ENCODE data around the gene UFM1. TPM values are rescaled to one million over a fixed set of nuclear protein-coding genes. Genes with fewer than 3 reads are reported as not detected.
"Not testable (repeated sequence)": the region's sequence is repeated elsewhere in the genome, so short reads cannot be mapped to it uniquely, and the experiment has no call there.

Gene UFM1
- total RNA-seq, 2 donors from 2014 or later, result 48.9 to 52.2 TPM

DNA sequence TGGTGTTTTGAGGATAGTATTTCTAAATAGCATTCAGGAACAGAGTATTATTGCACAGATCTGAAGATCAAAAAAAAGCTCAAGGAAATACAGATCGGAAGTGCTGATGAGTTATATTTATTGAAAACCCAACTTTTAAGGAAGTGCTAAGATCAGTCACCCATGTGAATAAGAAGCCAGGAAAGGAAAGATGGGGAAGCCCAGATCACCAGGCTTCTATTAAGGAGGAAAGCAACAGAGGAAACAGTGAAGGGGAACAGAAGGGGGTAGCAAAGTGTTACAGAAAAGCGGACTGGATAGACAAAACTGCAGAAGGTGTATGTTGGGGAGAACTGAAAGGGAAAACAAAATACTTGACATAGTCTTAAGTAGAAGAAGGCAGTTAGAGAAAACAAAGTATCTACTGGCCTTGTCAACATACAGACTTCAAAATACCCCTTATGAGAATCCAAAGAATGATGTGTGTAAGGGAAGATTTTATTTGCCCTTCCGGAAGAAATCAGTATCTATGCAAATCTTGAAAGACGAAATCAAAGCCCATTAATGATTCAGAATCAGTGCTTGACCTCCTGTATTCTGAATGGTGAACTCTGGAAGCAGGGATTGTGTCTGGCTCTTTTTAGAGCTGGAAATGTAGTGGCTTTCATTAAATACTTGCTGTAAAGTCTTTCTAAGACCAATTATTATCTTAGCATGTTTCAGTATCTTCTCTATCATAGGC is 12.1 kb downstream of the UFM1 start:
- intact Hi-C loops (cut with DNase I, micrococcal nuclease), result no loop called here
- DNase-seq (no peak), ATAC-seq (no peak)

DNA sequence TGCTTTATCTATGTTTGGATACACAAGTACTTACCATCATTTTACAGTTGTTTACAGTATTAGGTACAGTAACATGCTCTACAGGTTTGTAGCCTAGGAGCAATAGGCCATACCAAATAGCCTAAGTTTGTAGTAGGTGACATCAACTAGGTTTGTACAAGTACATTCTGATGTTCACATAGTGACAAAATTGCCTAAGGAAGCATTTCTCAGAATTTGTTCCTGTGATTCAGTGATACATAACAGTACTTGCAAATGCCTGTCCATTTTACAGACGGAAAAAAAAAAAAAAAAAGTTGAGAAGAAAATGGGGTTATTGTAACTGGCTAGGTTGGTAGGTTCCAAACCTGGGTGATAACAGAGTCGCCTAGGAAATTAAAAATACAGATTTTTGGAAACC is 13.6 kb downstream of the UFM1 start:
- intact Hi-C loops (cut with DNase I, micrococcal nuclease), result no loop called here
- DNase-seq, result no peak
- no peak for ATAC-seq

- ATAC-seq; DNase-seq; intact Hi-C loops (cut with DNase I, micrococcal nuclease): not testable (repeated sequence)
Measured at GRCh38 chr13:38363746-38364145, 14.1 kb downstream of the UFM1 start.

DNA sequence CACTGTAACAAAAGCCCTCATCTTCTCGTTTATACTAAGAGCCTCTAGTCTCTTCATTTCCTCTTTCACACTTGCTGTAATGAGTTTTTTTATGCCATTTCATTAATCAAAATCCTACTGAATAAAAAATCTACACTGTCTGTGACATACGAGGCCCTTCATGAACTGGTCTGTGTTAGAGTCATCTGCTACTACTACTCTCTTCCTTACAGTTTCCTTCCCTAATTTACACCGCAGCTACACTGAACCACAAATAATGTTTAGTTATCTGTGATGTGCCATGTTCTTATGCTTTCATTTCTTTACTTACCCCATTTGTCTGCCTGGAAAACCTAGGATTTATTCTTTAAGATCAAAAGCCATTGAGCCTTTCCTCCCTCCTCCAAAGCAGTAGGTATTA is 16.0 kb downstream of the UFM1 start:
- ATAC-seq, result no peak
- DNase-seq, result no peak
- intact Hi-C loops (cut with DNase I, micrococcal nuclease), result no loop called here

- no peak for DNase-seq
- intact Hi-C loops (cut with DNase I, micrococcal nuclease), result no loop called here
- ATAC-seq, result no peak
Measured at GRCh38 chr13:38366954-38367645, 17.4 kb downstream of the UFM1 start.

DNA sequence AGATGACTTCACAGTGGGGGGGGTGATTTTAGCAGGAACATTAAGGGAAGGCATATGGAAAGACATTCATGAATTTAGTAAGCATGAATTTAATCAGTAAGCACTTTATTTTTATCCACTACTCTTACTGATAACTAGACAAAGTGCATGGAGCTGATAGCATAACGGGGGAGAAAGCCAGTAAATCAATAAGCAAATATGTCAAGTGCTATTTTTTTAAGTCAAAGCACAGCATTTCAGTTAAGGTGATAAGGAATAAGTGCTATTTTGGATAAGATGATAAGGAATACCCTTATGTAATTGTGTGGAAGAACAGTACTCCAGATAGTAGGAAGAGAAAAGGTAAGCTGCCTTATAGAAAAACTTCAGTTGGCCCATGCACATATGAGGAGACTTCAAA is 19.4 kb downstream of the UFM1 start:
- ATAC-seq, result no peak
- no peak for DNase-seq
- intact Hi-C loops (cut with DNase I, micrococcal nuclease), result no loop called here

DNA sequence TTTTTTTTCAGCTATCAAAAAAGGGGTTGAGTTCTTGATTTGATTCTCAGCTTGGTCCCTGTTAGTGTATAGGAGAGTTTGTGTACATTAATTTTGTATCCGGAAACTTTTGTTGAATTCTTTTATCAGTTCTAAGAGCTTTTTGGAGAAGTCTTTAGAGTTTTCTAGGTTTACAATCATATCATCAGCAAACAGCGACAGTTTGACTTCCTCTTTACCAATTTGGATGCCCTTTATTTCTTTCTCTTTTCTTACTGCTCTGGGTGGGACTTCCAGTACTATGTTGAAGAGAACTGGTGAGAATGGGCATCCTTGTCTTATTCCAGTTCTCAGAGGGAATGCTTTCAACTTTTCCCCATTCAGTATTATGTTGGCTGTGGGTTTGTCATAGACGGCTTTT is 20.4 kb downstream of the UFM1 start:
- DNase-seq; intact Hi-C loops (cut with DNase I, micrococcal nuclease); ATAC-seq: not testable (repeated sequence)

DNA sequence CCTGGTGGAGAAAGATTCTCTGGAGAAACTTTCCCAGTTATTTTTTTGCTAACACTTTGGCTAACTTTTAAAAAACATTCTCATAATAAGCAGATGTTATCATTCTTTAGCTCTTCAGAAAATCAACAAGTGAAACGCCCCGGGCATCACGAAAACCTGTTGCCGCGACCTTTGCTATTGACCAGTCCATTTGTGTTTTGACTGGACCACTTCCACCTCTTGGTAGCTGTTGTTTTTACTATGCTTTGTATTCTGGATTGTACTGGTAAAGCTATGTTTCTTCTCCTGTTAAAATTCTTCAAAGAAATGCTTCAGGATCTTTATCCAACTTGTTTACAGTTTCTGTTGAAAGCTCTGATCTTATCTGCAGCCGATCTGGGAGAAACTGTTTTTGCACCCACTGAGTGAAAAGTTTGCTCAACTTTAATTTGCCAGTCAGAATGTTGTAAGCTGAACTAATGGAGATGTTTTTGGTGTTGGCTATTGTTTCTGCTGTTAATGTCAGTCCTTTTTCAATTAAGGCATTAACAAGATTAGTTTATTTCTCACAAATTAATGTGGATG is 23.3 kb downstream of the UFM1 start:
- DNase-seq (no peak), ATAC-seq (no peak)
- intact Hi-C loops (cut with DNase I, micrococcal nuclease), result no loop called here

- ATAC-seq, result no peak
- no peak for DNase-seq
- intact Hi-C loops (cut with DNase I, micrococcal nuclease), result no loop called here
Measured at GRCh38 chr13:38376546-38376945, 26.9 kb downstream of the UFM1 start.

GRCh38 chr13:38381890-38382289 is 32.2 kb downstream of the UFM1 start:
- ATAC-seq, result no peak
- intact Hi-C loops (cut with DNase I, micrococcal nuclease), result no loop called here
- DNase-seq, result no peak

GRCh38 chr13:38382946-38383345 is 33.3 kb downstream of the UFM1 start:
- intact Hi-C loops (cut with DNase I, micrococcal nuclease), result no loop called here
- DNase-seq, result no peak
- ATAC-seq, result no peak

- intact Hi-C loops (cut with DNase I, micrococcal nuclease), result no loop called here
- no peak for ATAC-seq
Measured at GRCh38 chr13:38384171-38384570, 34.5 kb downstream of the UFM1 start.

DNA sequence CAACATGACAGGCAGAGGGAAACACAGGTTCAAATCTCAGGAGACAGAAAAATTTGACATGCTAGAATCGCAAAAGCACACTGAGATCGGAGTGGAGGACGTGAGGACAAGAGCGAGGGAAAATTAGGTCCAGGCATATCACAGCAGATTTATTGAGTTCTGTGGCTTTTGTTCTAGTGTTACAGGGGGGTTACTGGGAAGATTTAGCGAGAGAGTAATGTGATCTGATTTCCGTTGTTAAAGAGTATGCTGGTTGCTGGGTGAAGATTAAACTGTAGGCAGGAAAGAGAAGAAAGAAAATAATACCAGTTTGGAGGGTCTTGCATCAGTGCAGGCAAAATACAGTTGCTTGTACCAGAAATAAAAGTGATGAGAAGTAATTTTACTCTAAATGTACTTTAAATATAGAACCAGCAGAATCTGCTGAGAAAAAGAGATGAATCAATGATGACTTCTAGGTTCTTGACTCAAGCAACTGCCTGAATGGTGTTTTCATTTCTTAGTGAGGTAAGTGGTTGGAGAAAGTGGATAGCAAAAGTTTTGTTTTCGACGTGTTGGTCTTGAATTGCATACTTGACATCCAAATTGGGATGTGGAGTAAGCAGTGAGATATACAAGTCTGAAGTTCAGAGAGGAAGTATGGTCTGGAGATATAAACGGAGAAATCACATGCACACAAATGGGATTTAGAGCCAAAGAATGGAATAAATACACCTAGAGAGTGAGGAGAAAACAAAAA is 35.7 kb downstream of the UFM1 start:
- intact Hi-C loops (cut with DNase I, micrococcal nuclease), result no loop called here
- DNase-seq, result no peak
- no peak for ATAC-seq

More at GRCh38 chr13:38384171-38384570, 34.5 kb downstream of the UFM1 start:
- DNase-seq, result no peak

DNA sequence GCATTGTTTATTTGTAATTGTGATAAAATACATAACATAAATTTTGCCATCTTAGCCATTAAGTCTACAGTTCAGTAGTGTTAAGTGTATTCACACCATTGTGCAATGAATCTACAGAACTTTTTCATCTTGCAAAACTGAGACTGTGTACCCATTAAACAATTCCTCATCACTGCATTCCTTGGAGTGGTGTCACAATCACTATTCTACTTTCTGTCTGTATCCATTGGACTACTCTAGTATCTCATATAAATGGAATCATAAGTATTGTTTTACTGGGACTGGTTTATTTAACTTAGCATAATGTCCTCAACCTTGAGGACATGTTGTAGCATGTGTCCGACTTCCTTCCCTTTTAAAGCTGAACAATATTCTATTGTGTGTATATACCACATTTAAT is 36.8 kb downstream of the UFM1 start:
- DNase-seq (no peak), ATAC-seq (no peak)
- intact Hi-C loops (cut with DNase I, micrococcal nuclease), result no loop called here

GRCh38 chr13:38391341-38391740 is 41.7 kb downstream of the UFM1 start:
- ATAC-seq (no peak), DNase-seq (no peak)
- intact Hi-C loops (cut with DNase I, micrococcal nuclease), result no loop called here

GRCh38 chr13:38394777-38395496 is 45.3 kb downstream of the UFM1 start:
- DNase-seq, result no peak
- intact Hi-C loops (cut with DNase I, micrococcal nuclease), result no loop called here
- ATAC-seq, result no peak

DNA sequence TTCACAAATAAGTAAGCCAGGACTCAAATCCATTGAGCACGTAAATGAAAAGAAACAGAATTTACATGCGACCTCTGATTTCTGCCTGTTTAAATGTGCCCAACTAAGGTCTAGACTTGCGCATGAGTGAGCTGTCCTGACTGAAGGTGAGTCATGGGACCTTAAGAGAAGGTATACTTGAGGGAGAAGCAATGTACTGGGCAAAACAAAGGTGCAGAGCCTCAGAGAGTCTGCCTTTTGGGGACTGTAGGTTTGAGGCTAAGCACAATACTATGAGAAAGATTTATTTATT is 45.8 kb downstream of the UFM1 start:
- DNase-seq (no peak), ATAC-seq (no peak)
- intact Hi-C loops (cut with DNase I, micrococcal nuclease), result no loop called here

DNA sequence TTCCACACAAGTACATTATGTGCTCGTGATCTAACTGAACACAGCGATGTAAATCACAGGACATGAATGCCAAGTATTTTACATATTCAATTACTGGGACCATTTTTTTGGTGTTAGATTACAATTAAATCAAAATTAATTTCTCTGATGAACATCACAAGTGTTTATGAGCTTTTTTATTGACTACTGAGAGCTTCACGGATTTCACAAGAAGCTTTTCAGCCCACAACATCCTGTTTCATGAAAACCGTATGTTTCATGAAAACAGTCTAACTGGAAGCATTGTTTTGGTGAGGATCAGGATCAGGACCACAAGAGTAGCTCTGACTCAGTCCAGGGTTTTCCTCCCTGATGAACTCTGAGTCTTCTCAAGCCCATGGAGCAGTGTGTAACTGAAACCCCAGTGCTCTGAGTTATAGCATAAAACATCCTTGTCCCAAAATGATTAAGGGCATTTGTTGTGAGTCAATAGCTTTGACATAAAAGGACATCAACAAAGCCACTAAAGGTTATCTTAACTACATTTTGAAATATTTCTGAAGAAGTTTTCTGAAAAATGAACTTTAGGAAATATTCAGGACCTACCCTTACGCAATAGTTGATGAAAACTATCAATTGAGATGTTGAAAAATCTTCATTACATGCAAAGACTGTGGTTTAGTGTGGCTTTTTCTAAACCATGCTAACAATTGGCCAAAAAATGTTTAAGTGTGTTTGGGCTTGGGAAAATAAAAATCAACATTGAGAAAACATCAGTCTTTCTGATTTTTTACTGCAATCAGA is 49.3 kb downstream of the UFM1 start:
- no peak for ATAC-seq
- intact Hi-C loops (cut with DNase I, micrococcal nuclease), result no loop called here

GRCh38 chr13:38399535-38399934 is 49.9 kb downstream of the UFM1 start:
- ATAC-seq, result no peak
- intact Hi-C loops (cut with DNase I, micrococcal nuclease), result no loop called here

More for the DNA sequence above, 49.3 kb downstream of the UFM1 start:
- no peak for DNase-seq

More at GRCh38 chr13:38399535-38399934, 49.9 kb downstream of the UFM1 start:
- no peak for DNase-seq
